ENCODE results near the gene OTP.

Gene OTP

DNA sequence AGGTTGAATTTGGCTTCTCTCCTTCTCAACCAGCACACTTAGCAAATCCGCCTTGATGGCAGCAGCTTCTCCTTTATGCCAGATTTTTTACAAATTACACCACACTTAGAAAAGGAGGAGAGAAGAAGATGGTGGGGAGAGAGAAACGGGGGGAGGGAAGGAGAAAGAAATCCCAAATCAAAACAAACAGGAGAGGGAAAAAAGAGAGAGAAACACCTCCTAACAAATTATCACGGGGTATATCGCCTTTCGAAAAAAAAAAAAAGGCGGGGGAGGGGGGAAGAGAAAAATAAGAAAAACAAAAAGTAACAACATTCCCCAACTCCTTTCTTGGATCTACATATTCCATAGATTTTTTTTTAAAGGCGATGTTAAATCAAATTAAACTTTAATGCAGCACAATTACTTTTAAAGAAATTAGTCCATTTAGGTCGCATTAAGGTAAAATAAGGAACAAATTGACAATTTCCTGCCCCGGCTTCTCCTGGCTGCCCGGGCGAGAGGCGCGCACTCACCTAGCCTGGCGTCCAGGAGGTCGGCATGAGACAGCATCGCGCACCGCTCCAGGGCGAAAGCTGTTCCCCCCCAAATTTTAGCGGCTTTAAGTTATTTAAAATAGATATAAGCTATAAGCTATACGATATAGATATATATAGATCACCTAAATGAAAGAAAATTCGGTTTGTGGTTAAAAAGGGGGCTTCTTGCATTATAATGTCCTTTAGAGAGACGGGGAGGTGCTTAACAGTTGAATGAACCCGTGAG, at the start of gene OTP:
OTP (minus strand) TSS at position 716 of the 765 bp plus-strand sequence; CDS start at position 552, 164 bp downstream.
- no peak for FAIRE-seq

- FAIRE-seq: no peak
Observed at GRCh38 chr5:77683171-77683732, 44.7 kb upstream of the OTP start.

DNA sequence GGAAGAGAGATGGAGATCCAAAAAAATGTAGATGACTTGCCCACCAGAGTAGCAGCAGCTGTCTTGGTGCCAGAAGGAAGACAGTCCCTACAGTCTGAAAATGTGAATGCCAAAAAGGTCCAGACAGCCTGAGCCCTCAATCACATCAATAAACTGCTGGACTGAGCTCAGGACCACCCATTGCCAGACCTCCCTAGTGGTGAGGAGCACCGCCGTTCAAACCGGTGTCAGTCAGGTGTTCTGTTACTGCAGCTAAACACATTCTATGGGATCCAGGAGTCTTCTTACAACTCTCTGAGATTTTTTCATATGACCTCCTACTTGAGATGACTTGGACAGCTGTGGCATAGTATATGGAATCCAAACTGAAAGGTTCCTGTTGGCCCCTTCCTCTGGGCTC, 32.0 kb upstream of the OTP start:
- FAIRE-seq: no peak

DNA sequence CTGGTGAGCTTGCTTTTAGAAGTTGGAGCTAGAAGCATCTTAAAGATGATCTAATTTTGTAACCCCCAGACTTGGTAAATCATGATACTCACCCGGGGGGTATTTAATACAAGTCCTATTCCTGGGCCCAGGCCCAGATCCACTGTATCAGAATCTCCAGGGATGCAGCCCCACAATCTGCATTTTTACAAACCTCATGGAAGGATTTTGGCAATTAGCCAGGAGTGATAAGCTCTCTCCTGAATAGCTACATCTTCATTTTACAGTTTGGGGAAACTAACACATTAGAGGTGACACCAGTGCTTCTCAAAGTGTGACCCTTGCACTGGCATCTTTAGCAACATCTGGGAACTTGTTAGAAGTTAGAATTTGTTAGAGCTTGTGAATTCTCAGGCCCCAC, 31.2 kb upstream of the OTP start:
- FAIRE-seq: no peak

- FAIRE-seq: no peak
Observed at GRCh38 chr5:77663090-77663863, 24.8 kb upstream of the OTP start.

- FAIRE-seq: no peak
Observed at GRCh38 chr5:77662635-77663034, 24.1 kb upstream of the OTP start.

DNA sequence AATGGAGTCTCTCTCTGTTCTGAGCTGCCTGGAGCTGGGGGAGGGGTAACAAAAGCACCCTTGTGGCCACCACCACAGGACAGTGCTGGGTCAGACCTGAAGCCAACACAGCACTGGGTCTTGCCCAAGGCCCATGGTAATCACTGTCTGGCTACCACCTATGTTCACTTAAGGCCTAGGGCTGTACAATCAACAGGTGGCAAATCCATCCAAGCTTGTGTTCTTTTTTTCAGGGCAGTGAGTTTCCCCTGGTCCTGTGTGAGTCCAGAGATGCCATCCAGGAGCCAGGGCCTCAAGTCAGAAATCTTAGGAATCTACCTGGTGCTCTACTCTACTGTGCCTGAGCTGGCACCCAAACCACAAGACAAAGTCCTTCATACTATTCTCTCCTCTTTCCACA, 20.1 kb upstream of the OTP start:
- no peak for FAIRE-seq

- no peak for FAIRE-seq
Observed at GRCh38 chr5:77651343-77651742, 12.8 kb upstream of the OTP start.

GRCh38 chr5:77650686-77651085, 12.2 kb upstream of the OTP start:
- FAIRE-seq: no peak

DNA sequence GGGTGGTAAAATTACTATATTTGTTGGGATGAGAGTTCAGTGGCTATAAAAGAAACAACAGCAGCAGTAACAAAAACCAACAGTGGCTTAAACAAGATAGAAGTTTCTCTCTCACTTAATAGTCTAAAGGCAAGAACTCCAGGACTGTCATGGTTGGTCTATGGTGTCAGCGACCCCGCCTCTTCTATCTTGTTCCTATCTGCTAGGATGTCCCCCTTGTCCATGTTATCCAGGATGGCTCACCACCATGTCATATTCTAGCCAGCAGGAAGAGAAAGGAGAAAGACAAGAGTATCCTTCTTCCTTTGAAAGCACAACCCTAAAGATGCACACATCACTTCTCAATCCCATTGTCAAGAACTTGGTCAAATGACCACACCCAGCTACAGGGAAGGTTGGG, 11.3 kb upstream of the OTP start:
- no peak for FAIRE-seq

- no peak for FAIRE-seq
Observed at GRCh38 chr5:77645995-77646639, 7.6 kb upstream of the OTP start.

GRCh38 chr5:77645158-77645994, 6.9 kb upstream of the OTP start:
- FAIRE-seq: no peak

DNA sequence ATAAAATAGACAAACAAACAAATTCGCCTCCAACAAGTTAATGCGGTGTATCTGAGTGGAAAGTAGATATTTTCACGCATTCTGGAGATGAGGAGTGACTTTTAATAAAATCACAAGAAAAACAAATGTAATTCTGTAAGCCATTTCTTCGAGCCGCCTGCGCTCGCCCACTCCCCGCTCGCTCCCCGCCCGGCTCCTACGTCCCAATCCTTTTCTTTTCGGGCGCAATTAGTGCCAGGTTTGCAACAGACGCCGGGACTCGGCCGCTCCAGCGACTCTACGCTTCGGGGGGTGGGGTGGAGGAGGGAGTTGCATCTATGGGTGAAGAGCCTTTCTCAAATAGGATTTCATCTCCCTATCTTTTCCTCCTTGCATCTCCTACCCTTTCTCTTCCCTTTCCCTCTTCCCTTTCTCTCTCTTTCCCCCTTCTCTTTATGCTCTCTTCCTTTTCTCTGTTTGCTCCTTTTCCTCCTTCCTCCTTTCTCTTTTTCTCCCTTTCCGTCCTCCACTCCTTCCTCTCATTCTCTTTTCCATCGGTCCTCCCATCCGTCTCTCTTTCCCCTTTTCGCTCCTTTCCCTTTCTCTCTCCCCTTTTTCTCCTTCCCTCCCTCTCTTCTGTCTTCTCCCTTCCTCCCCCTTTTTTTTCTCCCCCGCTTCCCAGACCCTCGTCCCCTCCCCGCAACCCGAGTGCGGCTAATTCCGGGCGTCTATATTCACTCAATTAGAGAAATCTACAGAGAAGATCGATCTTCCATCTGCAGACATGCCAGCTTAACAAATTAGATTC, 6.1 kb upstream of the OTP start:
- no peak for FAIRE-seq

DNA sequence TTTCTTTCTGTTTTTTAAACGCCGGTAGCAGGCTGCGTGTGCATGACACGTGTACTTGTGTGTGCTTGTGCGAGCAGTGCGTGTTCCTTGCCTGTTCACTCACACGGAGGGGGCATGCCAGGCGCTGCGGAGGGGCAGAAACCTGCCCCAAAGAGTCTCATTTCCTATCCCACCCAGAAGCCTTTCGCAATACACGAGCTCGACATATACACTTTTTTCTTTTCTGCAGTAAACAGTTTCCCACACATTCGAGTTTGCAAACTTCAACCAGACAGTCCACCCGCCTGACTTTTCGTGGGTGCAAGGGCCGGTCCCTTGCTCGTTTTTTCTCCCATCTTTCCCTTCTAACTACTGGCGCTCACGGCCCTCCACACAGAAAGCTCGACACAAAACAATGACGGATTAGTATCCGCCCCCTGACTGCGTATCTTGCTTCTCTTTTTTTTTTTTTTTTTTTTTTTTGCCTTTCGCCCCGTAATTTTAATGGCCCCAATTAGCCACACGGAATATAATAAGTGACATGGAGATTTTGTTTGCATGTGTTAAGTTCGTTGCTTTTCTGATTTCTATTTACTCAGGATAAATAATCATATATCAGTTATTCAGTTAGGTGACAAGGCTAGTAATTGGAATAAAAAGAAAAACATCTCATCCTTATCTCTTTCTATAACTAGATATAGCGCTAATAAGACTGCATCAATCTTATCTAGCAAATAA, 5.3 kb upstream of the OTP start:
- no peak for FAIRE-seq

GRCh38 chr5:77642738-77643653, 4.5 kb upstream of the OTP start:
- no peak for FAIRE-seq

DNA sequence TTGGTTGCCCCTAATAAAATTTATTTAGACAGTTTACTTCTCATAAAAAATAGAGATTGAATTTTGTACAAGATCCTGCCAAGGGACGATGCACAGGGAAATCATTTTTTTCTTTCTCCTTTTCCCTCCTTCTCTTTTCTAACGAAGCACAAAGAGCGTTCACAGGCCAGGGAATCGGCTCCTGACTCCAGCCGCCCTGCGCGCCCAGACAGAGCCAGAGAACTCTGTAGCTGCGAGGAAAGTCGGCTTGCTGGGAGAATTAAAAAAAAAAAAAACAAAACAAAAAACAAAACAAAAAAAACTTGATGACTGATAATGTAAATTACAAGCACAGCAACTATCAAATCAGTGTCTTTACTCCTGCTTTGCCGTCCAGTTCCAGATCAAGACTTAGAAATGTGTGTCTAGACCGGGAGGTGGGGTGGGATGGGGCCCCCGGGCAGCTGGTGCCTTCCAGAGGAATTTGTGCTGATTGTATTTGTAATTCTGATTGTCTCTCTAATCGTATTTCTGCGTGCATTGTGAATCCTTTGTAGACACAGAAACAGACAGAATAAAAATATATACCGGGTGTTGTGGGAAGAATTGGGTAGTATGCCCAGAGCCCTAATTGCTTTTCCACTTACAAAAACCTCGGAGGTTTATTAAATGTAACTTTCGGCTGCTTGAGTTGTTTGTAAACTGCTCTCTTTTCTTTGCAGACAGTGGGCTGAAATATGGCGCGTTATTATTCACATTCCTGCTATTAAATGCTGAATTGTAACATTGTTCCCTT, 3.6 kb upstream of the OTP start:
- FAIRE-seq: no peak

DNA sequence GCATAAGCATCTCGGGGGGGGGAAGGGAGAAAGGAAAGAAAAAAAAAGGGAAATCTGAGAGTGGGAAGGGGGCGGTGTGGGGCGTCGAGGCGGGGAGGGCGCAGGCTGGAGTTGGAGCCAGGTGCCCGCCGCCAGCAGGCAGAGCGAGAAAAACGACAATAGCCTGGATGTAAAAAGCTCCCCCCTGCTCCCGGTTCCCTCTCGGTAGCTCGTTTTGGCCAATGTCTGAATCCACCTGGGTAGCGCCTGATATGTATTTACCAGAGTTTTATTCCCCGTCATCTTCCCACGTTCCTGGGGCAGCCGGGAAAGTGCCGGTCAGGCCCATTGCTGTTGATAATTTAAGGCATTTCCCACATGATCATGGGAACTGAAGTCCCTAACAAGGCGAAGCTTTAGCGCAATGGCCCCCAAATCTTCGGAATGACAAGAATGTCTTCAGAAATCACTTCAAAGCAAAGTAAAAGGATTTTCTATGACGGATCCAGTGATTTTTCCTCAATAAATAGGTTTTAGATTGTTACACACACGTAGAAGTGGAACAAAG, 3.0 kb upstream of the OTP start:
- no peak for FAIRE-seq

- FAIRE-seq: no peak
Observed at GRCh38 chr5:77640589-77641396, 2.3 kb upstream of the OTP start.

Data from G401.6 (cell line).